ENCODE data around the gene MOGAT2. TPM values are rescaled to one million over a fixed set of nuclear protein-coding genes. Genes with fewer than 3 reads are reported as not detected.

Gene MOGAT2
- total RNA-seq, 1 experiment from 2014 or later: 0.12 TPM

GRCh38 chr11:75718419-75719339 is 1.0 kb downstream of the MOGAT2 start:
- no peaks in the 10 kb centered on the region for H4K20me1 ChIP-seq (ENCODE audit: insufficient read depth)
- no peak overlapping the region for H3K4me2 ChIP-seq (ENCODE audit: low read length)
- ChIA-PET CTCF (interaction anchor here (1.3 kb wide), 1 partner anchor 13 kb away, joined by 5 read pairs; no protein-coding TSS in a partner anchor), POLR2A (no interaction called here), RAD21 (ENCODE audit: low non-redundant PET in 1 of 2, low total read pairs in 2 of 2, uncharacterized antibody in 2 of 2, unreplicated experiment in 2 of 2) (no interaction called here)
- no peaks in the 10 kb centered on the region for H3K27me3 ChIP-seq (ENCODE audit: insufficient read depth, low read length)
- ATAC-seq: no peak
- H3K9me3 ChIP-seq (ENCODE audit: control insufficient read depth in 1 of 2, insufficient read depth in 1 of 2, low read depth in 1 of 2, low read length in 2 of 2): no peaks in the 10 kb centered on the region
- TF ChIP-seq MAX (IDR thresholded peaks at IDR 0.05) (no peak), ZNF274 (IDR thresholded peaks at IDR 0.05; ENCODE audit: low read depth, low read length) (no peak), EGR1 (IDR thresholded peaks at IDR 0.05; ENCODE audit: low read depth) (no peak), ZBTB33 (IDR thresholded peaks at IDR 0.05; ENCODE audit: extremely low read depth, insufficient replicate concordance, low read length) (no peak), YY1 (IDR thresholded peaks at IDR 0.05; ENCODE audit: extremely low read depth, insufficient replicate concordance, low read depth, low read length) (no peak), ATF3 (IDR thresholded peaks at IDR 0.05) (no peak), TCF7L2 (IDR thresholded peaks at IDR 0.05; ENCODE audit: borderline replicate concordance, extremely low read depth, insufficient read depth, insufficient read length) (no peak), ELF1 (IDR thresholded peaks at IDR 0.05; ENCODE audit: borderline replicate concordance, low read depth) (no peak), REST (IDR thresholded peaks at IDR 0.05; ENCODE audit: low read depth) (no peak), POLR2A (IDR thresholded peaks at IDR 0.05; ENCODE audit: borderline replicate concordance, extremely low read depth, insufficient read depth, insufficient read length) (no peak), CEBPB (IDR thresholded peaks at IDR 0.05; ENCODE audit: low read depth) (no peak), CBX3 (IDR thresholded peaks at IDR 0.05; ENCODE audit: low read depth) (no peak), SP1 (IDR thresholded peaks at IDR 0.05; ENCODE audit: low read depth) (no peak), SIN3A (IDR thresholded peaks at IDR 0.05; ENCODE audit: low read depth) (no peak), ZFX (IDR thresholded peaks at IDR 0.05) (no peak), RAD21 (IDR thresholded peaks at IDR 0.05; ENCODE audit: low read depth) (no peak), EZH2 (IDR thresholded peaks at IDR 0.05) (no peak)
- DNase-seq (ENCODE audit: low read depth, low spot score): no peak
- H3K4me3 ChIP-seq (replicated peaks in 1 of 2; ENCODE audit: low read depth in 1 of 2, low read length in 2 of 2): no peak overlapping the region
- intact Hi-C loops (cut with micrococcal nuclease): no loop called here
- no peaks in the 10 kb centered on the region for H3K36me3 ChIP-seq (ENCODE audit: control insufficient read depth in 1 of 2, insufficient read depth in 2 of 2, low read length in 2 of 2)
- no peak overlapping the region for H3K27ac ChIP-seq (ENCODE audit: low read depth, low read length)
- no peaks in the 10 kb centered on the region for H3K79me2 ChIP-seq (ENCODE audit: insufficient read depth, low read length)
- H3K9ac ChIP-seq (ENCODE audit: low read length): no peak overlapping the region
- no peaks in the 10 kb centered on the region for H3K9me2 ChIP-seq (ENCODE audit: insufficient read depth)
- BruUV-seq (replicated peaks): no TSS peak
- no peak overlapping the region for H2AFZ ChIP-seq (ENCODE audit: low read depth, low read length, poor library complexity, severe bottlenecking)
- peaks cover 0 to 4% of the 10 kb centered on the region in 2 experiments; a peak in 1 of 4 replicates for H3K4me1 ChIP-seq (ENCODE audit: control insufficient read depth in 1 of 2, insufficient read depth in 2 of 2, low read length in 2 of 2)
